GM18858 (cell line): ENCODE measurements around the gene CRABP2.

Experiments
- ATAC-seq: cut with Tn5 transposase; IDR thresholded peaks from one replicate; pipeline ENCODE4 v1.9.1; 2021; ENCODE audit not compliant: unreplicated experiment

Gene CRABP2

DNA sequence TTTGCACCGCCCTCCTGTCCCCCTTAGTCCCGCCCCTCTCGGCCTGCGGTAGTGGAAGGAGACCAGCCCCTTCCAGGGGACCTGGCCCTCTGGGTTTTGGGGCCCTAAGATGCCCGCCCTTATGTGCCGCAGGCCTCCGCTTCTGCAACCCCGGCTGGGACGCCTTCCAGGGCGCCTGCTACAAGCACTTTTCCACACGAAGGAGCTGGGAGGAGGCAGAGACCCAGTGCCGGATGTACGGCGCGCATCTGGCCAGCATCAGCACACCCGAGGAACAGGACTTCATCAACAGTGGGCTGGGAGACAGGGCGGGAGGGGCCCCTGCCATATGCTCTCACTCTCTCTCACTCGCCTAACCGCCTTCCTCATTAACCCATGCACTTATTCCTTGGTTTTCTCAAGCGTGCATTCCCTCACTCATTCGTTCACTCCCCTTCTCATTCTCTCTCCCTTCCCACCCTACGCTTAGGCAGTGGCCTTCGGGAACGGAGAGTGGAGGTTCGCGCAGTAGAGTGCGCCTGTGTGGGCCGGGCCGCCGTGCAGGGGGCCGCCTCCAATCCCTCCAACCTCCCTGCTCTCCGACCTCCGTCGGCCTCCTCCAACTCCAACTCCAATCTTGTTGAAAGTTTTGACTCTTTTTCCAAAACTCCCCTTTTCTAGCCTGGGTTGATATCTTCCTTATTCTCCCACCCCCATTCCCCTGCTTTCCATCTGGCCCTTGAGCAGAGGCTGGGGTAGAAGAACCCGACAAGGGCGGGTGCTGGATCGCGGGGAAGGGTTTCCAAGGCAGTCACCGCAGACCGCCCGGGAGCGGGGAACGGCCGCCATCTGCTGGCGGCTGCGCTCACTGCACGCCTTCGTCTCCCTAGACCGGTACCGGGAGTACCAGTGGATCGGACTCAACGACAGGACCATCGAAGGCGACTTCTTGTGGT is 48.3 kb downstream of the CRABP2 start:
- ATAC-seq: no peak

DNA sequence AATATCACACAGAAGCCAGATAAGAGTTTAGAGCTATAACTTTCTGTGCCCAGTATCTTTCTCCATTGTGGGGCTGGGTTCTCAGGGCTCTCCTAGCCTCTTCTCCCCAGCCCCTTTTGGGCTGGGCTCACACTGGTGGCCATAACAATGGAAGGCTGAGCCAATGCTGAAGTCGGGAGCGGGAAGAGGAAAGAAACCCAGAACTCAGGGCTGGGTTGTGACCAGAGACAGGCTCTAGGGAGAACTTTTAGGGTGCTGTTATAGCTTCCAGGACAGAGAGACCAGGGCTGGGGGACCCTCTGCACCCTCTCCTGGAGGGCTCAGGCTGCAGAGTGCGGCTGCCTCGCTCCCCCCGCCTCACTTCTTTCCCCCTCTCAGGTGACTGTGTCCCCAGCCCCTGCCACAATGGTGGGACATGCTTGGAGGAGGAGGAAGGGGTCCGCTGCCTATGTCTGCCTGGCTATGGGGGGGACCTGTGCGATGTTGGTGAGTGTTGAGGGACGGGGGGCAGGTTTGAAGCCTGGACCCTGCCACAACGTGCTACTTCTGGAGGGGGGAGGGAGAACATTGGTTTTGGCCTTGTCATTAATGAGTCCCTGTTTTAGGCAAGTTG is 49.4 kb downstream of the CRABP2 start:
- ATAC-seq: no peak

DNA sequence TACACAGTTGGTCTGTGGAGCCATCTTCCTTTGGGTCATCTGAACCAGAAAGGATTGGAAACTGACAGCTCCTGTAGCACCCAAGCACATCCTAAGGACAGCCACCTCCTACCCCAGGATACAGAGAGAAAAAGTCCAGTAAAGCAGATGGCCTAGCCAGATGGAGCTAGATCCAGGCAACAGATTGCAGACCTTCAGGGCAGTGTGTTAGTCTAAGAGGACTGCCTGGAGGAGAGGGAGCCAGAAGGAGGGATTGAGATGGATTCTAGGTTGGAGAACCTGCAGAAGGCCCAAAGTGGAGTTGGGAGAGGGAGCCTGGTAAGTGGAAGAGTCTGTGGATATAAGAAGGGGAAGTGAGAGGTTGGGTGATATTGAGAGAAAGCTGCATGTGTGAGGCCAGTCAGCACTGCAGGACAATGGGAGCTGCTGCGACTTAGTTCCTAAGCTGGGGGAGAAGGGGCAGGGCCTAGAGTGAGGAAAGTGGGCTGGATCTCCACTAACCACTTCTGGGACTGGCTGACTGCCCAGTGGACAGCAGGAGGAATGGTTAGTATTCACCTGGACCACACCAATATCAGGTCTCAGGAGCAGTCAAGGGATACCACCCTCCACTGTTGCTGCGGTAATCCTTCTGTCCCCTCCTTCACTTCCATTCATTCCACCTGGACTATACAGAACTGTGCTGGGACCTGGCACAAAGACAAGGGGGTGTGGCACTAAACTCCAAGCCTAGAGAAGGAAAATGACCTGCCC is 50.1 kb downstream of the CRABP2 start:
- no peak for ATAC-seq

DNA sequence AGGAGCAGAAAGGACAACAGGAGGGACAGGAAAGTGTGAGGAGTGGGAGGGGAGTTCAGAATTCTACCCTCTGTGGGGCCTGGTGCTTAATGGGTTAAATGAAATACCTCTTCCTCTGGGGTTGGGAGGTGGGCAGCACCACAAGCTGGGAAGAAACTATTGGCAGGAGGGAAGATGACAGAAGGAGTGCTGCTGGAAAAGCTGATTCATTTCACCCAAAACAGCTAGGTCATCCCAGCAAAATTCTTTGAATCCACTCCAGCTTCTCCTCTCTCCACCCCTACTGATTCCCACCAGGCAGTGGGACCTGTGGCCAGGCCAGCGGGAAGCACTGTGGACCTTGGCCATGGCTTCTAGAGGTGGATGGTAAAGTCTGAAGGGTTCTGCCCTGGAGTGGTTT is 50.7 kb downstream of the CRABP2 start:
- no peak for ATAC-seq

DNA sequence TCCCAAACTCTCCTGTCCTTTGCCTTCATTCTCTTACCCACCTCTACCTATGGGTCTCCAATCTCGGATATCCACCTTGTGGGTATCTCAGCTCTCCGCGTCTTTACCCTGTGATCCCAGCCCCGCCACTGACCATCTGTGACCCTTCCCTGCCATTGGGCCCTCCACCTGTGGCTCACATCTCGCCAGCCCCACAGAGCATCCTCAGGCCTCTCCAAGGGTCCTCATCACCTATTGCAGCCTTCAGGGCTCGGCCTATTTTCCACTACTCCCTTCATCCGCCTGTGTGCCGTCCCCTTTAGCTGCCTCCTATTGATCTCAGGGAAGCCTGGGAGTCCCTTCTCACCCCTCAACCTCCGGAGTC is 52.4 kb downstream of the CRABP2 start:
- no peak for ATAC-seq

DNA sequence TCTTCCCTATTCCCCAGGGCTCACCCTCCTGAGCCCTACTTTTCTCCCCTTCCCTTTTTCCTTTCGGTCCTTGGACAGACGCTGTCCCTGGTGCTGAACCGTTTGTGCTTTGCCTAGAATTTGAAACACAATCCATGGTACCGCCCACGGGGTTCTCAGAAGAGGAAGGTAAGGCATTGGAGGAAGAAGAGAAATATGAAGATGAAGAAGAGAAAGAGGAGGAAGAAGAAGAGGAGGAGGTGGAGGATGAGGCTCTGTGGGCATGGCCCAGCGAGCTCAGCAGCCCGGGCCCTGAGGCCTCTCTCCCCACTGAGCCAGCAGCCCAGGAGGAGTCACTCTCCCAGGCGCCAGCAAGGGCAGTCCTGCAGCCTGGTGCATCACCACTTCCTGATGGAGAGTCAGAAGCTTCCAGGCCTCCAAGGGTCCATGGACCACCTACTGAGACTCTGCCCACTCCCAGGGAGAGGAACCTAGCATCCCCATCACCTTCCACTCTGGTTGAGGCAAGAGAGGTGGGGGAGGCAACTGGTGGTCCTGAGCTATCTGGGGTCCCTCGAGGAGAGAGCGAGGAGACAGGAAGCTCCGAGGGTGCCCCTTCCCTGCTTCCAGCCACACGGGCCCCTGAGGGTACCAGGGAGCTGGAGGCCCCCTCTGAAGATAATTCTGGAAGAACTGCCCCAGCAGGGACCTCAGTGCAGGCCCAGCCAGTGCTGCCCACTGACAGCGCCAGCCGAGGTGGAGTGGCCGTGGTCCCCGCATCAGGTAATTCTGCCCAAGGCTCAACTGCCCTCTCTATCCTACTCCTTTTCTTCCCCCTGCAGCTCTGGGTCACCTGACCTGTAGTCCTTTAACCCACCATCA is 53.0 kb downstream of the CRABP2 start:
- ATAC-seq: no peak
